LoVo (cell line): ENCODE measurements around the gene CD52.
"Not testable (repeated sequence)": the region's sequence is repeated elsewhere in the genome, so short reads cannot be mapped to it uniquely, and the experiment has no call there.

Source experiments
- DNase-seq: peaks from one replicate; pipeline ENCODE4 v3.0.0-alpha.2; 2016; ENCODE audit warnings: low spot score

Gene CD52

DNA sequence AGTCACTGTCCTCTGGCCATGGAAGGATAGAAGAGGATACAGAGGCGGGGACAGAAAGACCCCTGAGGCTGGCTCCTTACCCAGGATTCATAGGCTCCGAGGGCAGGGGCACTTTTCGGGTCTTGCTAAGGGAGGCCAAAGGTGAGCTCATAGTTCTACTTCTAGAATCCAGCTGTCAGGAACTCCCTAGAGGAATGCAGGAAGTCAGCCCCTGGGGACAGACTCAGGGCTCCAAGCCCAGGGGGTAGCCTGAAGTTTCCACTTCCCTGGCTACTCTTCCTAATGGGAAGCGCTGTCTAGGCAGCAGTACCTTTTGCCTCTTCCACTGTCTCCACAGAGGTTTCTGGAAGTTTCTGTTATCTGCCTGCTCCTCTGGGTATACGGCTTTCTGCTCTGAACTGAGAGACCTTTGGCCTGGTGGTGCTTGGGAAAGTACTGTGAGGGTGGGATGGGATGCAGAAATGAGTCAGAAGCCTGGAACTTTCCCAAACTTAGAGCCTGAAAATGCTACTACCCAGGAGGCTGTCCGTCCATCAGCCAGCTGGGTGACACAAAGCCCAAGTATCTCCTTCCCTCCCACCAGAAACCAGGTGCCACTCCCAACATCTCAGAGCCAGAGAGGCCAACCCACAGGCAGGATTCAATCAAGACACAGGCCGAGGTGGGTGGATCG, 14.9 kb upstream of the CD52 start:
- DNase-seq = peak; percentile 52

GRCh38 chr1:26305667-26306289, 12.0 kb upstream of the CD52 start:
- DNase-seq = no peak

- DNase-seq = peak; percentile 96
Observed at GRCh38 chr1:26306290-26307229, 11.2 kb upstream of the CD52 start, which contains the start of gene UBXN11. Gene UBXN11, minus strand, starts transcription at chr1:26306636. Its CDS starts 3,753 bp downstream, at chr1:26302883.

- no peak for DNase-seq
Observed at GRCh38 chr1:26307363-26307781, 10.4 kb upstream of the CD52 start.

DNA sequence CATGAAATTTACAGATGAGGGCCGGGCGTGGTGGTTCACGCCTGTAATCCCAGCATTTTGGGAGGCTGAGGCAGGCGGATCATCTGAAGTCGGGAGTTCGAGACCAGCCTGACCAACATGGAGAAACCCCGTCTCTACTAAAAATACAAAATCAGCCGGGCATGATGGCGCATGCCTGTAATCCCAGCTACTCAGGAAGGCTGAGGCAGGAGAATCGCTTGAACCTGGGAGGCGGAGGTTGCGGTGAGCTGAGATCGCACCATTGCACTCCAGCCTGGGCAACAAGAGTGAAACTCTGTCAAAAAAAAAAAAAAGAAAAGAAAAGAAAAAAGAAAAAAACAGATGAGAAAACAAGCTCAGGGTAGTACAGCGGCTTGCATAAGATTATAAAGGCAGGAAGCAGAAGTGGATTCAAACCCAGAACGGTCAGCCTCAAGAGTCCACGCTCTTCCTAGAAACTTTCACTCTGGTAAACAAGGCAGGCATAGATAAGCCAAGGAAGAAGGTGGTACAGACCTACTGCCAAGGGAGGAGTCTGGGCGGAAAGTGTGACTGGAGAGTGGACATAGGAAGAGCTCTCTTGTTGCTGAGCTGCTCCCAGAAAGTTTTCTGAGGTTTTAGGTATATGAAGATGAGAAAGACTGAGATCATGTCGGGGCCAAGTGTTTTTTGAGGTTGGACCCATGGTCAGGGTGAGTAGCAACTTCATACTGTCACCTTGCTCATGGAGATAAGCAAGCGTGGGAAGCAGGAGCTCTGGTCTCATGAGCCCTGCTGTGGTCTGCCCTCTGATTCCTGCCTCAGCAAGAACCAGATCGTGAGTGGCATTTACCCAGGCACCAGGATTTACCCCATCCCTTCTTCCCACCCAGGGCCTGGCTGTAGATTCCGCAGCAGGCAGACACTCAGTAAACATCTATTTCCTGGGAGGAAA, 9.5 kb upstream of the CD52 start:
- not testable (repeated sequence) for DNase-seq

- no peak for DNase-seq
Observed at GRCh38 chr1:26314501-26314900, 3.3 kb upstream of the CD52 start.

DNA sequence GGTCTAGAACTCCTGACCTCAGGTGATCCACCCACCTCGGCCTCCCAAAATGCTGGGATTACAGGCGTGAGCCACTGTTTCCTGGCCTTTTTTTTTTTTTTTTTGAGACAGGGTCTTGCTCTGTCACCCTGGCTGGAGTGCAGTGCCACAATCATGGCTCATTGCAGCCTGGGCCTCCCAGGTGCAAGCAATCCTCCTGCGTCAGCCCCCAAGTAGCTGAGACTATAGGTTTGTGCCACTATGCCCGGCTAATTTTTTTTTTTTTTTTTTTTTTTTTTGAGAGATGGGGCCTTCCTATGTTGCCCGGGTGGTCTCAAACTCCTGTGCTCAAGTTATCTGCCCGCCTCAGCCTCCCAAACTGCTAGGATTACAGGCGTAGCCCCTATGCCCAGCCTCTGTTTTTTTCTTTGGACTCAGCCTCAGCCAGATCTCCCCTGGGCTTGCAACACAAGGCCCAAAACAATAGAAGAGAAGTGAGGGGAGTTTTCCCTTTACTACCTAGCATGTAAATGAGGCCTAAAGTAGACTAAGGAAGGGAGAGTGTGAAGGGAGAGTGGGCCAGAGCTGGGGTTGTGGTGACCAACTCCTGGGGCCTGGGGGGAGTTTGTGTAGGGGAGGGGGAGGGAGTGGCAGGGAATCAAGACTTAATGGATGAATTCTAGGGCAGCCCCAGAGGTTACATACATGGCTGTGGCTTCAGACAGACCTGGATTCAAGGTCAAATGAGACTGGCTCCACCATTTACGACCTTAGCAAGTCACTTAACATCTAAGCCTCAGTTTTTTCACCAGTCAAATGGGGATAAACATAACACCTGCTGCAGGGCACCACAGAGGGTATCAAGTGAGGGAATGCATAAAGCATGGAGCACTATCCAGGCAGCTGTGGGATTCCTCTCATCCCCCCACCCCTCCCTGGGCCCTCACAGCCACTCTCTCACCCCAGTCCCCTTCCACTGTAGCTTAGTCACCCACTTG, 1.6 kb upstream of the CD52 start:
- DNase-seq = no peak

- DNase-seq = no peak
Observed at GRCh38 chr1:26317146-26317545, 612 bp upstream of the CD52 start.

DNA sequence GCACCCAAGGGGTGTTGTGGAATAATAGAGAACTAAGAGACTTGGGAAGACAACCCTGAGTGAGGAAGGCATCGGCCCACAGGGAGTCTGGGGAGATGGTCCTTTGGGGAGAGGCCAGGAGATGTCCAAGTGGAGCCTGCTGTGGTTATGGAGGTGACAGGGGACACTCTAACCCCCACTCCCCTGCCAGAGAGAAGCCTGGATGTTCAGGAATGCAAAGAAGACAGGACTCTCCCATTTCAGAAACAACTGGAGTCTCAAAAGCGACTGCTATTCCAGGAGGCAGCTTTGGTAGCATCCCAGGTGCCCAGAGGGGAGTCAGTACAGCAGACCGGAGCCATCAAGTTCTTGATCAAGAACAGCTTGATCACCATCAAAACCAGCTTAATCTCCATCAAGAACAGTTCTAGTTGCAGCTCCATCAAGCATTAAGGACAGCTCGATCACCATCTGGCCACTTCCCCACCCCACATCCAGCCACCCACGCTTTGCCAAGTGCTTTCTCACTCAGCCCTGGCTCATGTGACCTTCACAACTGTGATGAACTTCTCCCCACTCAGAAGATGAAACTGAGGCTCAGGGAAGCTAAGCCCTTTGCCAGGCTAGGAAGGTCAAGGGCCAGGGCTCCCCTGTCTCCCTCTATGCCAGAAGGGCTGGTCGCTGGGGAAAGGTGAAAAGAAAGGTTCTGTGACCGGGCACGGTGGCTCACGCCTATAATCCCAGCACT, 743 bp downstream of the CD52 start:
- DNase-seq = no peak

DNA sequence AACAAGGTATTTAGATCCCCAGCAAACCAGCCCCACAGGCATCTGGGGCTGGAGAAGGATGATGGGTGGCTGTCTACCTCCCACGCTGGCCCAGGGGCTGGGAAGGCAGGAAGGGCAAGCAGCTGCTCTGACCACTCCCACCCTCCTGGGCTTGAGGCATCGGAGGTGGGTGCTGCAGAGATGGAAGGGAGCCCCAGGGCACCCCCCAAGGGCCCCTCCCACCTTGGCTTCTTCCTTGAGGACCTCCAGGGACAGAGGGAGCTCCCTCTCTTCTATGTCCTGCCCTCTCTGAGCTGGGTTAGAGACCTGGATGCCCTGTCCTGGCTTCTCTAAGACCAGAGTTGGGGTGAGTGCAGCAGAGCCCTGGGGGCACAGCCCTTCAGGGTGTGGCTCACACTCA, 3.1 kb downstream of the CD52 start:
- no peak for DNase-seq

DNA sequence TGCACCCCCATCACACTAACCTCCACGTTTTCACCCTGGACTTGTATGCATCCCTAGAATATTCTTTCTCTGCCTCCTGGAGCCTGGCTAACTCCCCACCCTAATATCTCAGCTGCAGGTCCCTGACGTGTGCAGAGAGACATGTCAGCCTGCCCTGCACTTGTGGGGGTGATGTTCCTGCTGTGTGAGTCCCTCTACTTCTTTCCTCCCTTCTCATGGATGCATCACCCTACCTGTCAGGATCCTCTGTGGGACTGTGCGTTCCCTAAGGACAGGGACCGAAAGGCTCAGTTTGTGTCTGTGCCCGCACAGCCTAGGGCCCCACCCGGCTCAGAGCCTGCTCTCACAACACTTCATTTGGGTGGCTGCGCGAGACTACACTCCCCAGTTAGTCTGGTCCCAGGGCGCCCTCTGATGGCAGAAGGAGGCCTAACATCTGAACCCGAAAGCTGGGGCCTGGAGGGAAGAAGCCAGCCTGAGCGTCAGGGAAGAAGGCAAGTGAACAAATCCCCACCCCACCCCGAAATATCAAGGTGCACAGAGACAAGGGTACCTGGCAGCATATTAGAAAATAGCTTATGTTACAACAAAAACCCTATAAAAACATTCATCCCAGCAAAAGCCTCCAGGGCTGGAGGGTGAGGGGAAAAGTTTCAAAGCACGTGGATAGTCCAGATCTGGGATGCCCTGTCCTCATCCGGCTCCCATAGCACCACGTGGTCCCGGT, 3.7 kb downstream of the CD52 start:
- peak; percentile 61 for DNase-seq

- no peak for DNase-seq
Observed at GRCh38 chr1:26322042-26322331, 4.2 kb downstream of the CD52 start.

GRCh38 chr1:26323382-26323781, 5.6 kb downstream of the CD52 start:
- DNase-seq = no peak

GRCh38 chr1:26324550-26324949, 6.8 kb downstream of the CD52 start:
- no peak for DNase-seq

DNA sequence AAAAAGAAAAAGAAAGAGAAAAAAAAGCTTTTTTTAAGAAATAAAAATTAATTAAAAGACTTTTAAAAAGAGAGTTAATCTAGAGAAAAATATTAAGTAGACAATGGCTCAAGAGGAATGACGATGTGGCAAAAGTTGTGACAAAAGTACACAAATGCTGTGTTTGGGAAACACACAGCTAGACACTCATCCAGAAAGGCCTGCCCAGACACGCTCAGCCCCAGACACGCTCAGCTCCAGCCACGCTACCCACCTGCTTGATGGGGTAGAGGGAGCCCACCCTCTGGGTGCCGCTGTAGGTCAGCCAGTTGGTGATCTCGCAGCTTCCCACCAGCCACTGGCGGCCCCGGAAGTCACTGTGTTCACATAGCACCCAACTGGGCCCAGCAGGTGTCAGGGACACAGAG, 10.2 kb downstream of the CD52 start:
- DNase-seq = no peak

GRCh38 chr1:26328597-26328996, 10.8 kb downstream of the CD52 start:
- DNase-seq = no peak

- not testable (repeated sequence) for DNase-seq
Observed at GRCh38 chr1:26329380-26329779, 11.6 kb downstream of the CD52 start.

DNA sequence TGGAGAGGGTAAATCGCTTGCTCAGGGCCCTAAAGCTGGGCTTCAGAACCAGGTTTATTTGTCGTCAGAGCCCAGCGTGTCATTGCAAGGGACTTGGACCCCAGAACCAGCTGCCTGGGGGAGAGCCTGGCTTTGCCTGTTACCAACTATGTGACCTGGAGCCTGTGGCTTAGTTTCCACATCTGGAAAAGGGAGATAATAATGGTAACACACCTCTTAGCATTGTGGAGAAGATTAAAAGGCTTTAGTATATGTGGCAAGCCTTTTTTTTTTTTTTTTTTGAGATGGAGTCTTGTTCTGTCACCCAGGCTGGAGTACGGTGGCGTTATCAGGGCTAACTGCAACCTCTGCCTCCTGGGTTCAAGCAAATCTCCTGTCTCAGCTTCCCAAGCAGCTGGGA, 12.5 kb downstream of the CD52 start:
- no peak for DNase-seq

DNA sequence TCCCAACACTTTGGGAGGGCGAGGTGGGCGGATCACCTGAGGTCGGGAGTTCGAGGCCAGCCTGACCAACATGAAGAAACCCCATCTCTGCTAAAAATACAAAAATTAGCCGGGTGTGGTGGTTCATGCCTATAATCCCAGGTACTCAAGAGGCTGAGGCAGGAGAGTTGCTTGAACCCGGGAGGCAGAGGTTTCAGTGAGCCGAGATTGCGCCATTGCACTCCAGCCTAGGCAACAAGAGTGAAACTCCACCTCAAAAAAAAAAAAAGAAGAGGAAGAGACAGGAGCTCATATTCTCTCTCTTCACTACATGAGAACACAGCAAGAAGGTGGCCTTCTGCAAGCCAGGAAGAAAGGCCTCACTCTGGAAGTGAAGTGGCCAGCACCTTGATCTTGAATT, 15.6 kb downstream of the CD52 start:
- DNase-seq = not testable (repeated sequence)
